AG10803 (cell line): ENCODE data around the gene NRXN2.

ENCODE experiments used
- DNase-seq: peaks from one replicate; pipeline ENCODE4 v3.0.0; 2010; ENCODE audit warnings: low read depth
- H3K4me3 ChIP-seq: 2 replicates; pipeline ENCODE4 v1.5.1; 2011; ENCODE audit warnings: mild to moderate bottlenecking, low read length, control low read depth
- TF ChIP-seq, protein P1 (sequence below): conservative IDR thresholded peaks from 2 replicates; pipeline ENCODE4 v1.5.1; 2011; ENCODE audit warnings: mild to moderate bottlenecking, low read length, control low read depth, inconsistent platforms

The NRXN2 gene

DNA sequence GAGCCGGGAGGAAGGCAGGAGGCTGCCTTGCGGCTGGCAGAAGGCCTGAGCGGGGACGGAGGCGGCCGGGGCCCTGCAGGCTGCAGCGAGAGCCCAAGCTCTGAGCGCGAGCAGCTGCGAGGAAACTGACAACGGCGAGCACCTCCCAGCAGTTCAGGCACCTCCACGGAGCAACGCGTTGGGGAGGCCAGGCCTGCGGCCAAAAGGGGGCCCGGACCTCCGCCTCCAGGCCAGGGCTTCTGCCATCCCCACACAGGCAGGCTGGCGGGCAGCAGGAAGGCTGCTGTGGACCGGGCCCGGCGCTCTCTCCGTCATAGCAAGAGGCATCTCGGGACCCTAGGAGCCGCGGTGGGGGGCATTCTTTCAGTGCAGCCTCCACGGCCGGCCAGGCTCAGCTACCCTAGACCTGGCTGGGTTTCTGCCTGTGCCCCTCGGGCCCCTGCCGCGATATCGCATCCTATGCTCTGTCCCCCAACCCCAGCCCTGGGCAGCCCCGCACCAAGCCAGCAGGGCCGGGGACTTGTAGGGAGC is 154.9 kb downstream of the NRXN2 start:
- TF ChIP-seq, protein P1, sequence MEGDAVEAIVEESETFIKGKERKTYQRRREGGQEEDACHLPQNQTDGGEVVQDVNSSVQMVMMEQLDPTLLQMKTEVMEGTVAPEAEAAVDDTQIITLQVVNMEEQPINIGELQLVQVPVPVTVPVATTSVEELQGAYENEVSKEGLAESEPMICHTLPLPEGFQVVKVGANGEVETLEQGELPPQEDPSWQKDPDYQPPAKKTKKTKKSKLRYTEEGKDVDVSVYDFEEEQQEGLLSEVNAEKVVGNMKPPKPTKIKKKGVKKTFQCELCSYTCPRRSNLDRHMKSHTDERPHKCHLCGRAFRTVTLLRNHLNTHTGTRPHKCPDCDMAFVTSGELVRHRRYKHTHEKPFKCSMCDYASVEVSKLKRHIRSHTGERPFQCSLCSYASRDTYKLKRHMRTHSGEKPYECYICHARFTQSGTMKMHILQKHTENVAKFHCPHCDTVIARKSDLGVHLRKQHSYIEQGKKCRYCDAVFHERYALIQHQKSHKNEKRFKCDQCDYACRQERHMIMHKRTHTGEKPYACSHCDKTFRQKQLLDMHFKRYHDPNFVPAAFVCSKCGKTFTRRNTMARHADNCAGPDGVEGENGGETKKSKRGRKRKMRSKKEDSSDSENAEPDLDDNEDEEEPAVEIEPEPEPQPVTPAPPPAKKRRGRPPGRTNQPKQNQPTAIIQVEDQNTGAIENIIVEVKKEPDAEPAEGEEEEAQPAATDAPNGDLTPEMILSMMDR = no peak
- no peak overlapping the region for H3K4me3 ChIP-seq
- no peak for DNase-seq

DNA sequence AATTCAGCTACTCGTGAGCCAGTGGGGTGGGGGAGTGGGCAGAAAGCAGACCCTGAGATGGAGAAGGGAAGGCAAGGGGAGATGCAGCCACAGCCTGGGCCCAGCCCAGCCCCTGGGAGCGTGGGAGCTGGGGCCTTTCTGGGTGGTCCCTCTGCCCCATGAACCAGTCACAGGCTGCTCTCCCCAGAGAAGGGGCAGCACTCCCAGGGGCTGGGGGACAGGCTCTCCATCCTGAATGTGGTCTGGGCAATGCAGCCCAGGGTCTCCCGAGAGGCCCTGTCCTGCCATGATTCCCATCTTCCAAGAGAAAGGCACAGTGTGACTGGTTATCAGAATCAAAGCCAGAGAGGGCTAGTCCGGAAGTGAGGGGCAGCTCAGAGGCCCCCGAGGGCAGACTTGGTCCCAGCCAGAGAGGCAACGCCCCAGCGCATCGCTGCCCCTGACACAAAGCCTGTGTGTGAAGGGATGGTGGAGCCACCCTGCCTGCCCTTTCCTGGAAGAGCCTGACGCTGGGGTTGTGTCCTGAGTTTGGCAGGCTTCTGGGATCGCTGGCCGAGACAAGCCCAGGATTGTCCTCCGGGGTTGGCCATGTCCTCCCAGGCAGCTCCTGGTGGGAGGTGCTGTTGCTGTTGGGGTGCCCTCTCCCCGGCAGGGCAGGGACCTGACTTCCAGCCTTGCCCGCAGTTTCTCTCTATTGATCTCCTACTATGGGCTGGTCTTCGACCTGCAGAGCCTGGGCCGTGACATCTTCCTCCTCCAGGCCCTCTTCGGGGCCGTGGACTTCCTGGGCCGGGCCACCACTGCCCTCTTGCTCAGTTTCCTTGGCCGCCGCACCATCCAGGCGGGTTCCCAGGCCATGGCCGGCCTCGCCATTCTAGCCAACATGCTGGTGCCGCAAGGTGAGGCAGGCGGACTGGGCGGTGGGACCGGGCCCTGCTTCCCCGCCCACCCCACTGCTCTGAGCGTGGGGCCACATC is 155.8 kb downstream of the NRXN2 start:
- DNase-seq = no peak
- TF ChIP-seq, protein P1 = no peak
- H3K4me3 ChIP-seq = no peak overlapping the region

DNA sequence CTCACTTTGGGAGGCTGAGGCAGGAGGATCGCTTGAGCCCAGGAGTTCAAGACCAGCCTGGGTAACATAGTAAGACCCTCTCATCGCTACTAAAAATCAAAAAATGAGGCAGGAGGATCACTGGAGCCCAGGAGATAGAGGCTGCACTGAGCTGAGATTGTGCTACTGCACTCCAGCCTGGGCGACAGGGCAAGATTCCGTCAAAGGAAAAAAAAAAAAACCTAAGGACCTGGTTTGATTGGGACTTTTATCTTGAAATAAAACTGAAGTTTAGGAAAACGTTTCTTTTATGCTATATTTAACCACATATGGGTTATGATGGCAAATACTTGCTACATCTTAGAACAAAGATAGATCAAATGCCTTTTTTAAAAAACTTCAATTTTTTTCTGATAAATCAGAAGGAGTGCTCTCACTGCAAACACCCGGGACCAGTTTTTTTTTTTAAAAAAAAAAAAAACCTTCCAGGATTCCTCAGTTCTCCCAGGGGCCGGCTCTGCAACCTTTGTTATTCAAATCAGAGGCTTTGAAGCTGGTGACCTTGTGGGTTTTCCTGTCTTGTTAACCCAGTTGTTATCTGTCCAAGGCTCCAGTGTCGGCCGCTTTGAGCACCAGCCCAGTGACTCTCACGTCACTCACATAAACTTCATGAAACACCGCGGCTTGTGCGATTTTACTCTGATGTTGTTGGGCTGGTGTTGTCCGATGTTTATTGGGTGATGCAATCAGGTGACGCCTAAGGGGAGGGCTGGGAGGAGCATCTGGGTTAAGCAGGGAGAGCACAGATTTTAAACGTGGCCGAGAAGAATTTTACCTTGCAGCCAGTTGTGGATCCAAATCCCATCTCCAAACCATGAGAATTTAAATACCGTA is 156.7 kb downstream of the NRXN2 start:
- peak overlapping the region; percentile 34 for H3K4me3 ChIP-seq
- DNase-seq = peak; percentile 66
- TF ChIP-seq, protein P1 = no peak

DNA sequence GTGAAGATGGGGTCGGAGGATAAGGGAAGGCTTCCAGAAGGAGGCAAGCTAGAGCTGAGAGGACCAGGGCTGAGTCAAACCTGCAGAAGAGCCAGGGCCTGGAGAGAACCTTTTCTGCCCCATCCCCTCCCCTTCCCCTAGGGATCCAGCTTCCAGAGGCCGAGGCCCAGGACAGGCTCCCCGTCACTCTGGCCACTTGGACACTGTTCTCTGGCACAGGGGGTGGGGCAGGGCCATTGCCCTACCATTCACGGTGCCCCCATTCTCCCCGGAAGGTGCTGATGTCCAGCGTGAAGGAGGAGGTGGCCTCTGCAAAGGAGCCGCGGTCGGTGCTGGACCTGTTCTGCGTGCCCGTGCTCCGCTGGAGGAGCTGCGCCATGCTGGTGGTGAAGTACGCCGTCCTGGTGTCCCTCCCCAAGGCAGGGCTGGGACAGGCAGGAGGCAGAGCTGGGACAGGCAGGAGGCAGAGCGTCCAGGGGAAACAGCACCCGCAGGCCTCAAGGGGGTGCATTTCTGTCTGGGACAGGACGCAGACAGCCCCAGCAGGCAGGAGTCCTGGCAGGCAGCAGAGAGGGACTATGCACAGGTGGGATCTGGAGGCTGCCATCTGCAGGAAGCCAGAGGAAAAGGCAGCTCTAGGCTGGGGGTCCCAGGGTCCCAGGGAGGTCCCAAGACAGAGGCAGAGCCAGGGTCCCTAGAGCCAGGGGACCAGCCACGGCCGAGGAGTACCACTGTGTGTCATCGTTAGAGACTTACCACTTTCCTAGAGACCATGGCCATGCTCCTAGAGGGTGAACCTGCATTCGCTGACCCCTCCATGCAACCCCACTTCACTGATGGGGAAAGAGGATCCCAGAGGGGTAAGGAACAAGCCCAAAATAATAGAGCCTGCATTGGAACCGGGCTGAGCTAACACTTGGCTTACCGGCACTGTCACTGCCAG is 157.8 kb downstream of the NRXN2 start:
- TF ChIP-seq, protein P1 = no peak
- no peak overlapping the region for H3K4me3 ChIP-seq
- no peak for DNase-seq

DNA sequence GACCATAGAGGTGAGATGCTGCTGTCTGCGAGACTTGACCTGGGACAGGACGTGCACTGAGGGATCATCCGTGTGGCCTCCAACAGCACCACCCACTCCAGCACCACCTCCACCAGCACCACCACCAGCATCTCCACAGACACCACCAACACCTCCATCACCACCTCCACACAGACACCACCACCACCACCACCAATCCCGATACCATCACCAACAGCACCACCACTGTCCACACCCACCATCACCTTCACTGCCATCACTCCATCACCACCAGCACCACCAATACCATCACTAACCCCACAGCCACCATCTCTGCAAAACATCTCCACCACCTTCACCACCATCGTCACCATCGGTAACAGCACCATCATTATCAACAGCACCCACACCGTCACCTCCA is 158.6 kb downstream of the NRXN2 start:
- TF ChIP-seq, protein P1 = no peak
- DNase-seq = no peak
- H3K4me3 ChIP-seq = no peak overlapping the region

DNA sequence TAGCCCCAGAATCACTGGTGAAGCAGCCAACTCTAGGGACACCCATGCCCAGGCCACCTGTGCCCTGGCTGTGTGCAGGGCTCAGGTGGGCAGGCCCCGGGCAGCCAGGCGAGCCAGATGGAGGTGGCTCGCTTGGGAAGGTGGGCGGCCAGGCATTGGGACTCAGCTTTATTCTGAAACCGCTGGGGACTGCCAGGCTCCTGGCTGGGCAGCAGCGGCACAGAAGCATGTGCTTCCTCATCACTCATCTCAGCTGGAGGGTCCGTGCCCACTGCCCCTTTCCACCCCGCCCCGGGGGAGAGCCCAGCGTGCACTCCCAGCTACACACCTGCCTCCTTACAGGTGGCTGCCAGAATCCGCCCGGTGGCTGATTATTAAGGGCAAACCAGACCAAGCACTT is 159.0 kb downstream of the NRXN2 start:
- TF ChIP-seq, protein P1 = no peak
- H3K4me3 ChIP-seq = no peak overlapping the region
- DNase-seq = no peak
